GDM1 (cell line): ENCODE data around the gene WDPCP.
"Not testable (repeated sequence)": the region's sequence is repeated elsewhere in the genome, so short reads cannot be mapped to it uniquely, and the experiment has no call there.

ENCODE experiments used
- DNase-seq: peaks from one replicate; lab custom pipeline; 2025; lab: John Stamatoyannopoulos, UW

The WDPCP gene

DNA sequence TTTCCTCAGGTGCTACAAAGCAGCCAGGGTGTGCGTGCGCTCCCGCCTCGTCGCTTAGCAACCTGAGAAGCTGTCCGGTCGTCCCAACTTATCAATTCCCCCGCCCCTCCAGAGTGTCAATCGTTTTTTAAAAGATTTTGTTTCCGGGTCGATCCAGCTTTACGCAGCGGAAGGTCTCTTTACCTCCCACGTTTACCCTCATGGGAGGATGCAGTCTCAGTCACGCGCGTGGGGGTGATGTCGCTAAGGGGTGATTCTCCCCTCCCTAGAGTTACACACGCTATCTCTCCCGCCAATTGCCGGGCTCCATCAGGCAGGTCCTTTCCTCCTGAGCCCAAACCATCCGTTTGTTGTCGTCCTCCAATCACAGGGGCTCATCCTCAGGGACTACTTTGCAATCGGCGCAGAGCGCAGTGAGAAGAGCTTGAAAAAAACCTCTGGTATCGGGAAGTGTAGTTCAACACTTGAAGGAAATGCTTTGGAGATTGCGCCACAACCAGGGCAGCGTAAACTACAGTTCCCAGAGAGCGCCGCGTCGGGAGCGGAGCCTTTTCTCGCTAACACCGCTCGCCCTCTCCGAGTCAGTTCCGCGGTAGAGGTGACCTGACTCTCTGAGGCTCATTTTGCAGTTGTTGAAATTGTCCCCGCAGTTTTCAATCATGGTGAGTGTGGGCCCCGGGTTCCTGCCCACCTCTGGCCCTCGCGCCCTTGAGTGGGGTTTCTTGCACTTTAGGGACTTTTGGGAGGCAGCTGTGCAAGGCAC, at the start of gene WDPCP, which contains the start of gene MDH1:
Gene WDPCP (minus strand): TSS at position 93 of the 763 bp plus-strand sequence. CDS start 206 bp downstream, outside the sequence.
Gene MDH1 (plus strand): TSS at position 579 of the 763 bp plus-strand sequence. CDS start 81 bp downstream, at position 660.
- DNase-seq: peak; percentile 96

DNA sequence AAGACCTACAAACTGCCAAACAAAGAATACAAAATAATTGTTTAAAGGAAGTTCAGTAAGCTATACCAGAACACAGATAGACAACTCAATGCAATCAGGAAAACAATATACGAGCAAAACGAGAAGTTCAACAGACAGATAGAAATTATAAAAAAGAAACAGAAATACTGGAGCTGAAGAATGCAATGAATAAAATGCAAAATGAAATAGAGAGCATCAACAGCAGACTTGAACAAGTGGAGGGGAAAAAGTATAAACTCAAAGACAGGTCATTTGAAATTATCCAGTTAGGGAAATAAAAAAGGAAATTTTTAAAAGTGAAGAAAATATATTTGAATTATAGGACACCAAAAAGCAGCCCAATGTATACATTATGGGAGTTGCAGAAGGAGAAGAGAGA, 44.1 kb upstream of the WDPCP start:
- DNase-seq: no peak

GRCh38 chr2:63631501-63631900, 43.2 kb upstream of the WDPCP start:
- DNase-seq: no peak

GRCh38 chr2:63628403-63628942, 40.2 kb upstream of the WDPCP start:
- no peak for DNase-seq

- DNase-seq: no peak
These were observed 39.6 kb upstream of the WDPCP start for GRCh38 chr2:63627866-63628265.

- not testable (repeated sequence) for DNase-seq
These were observed 35.5 kb upstream of the WDPCP start for GRCh38 chr2:63623763-63624162.

GRCh38 chr2:63622751-63623150, 34.5 kb upstream of the WDPCP start:
- DNase-seq: no peak

DNA sequence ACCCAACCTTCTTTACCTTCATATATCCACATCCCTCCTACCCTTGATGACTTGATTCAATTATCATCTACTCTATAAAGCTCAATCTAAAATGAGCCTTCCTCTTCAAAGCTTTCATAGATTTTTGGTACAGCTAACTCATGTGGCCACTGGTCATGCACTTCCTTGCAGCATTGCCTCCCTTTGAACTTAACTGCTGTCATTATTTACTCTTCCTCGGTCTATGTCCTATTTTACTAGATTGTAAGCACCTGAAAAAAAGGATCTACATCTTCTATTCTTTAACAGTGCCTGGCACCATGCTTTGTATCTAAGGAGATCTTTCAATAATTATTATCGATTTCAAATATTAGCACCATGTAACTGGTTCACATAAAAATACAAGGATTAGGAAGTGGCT, 31.1 kb upstream of the WDPCP start:
- no peak for DNase-seq

- no peak for DNase-seq
These were observed 29.1 kb upstream of the WDPCP start for GRCh38 chr2:63617366-63617765.

DNA sequence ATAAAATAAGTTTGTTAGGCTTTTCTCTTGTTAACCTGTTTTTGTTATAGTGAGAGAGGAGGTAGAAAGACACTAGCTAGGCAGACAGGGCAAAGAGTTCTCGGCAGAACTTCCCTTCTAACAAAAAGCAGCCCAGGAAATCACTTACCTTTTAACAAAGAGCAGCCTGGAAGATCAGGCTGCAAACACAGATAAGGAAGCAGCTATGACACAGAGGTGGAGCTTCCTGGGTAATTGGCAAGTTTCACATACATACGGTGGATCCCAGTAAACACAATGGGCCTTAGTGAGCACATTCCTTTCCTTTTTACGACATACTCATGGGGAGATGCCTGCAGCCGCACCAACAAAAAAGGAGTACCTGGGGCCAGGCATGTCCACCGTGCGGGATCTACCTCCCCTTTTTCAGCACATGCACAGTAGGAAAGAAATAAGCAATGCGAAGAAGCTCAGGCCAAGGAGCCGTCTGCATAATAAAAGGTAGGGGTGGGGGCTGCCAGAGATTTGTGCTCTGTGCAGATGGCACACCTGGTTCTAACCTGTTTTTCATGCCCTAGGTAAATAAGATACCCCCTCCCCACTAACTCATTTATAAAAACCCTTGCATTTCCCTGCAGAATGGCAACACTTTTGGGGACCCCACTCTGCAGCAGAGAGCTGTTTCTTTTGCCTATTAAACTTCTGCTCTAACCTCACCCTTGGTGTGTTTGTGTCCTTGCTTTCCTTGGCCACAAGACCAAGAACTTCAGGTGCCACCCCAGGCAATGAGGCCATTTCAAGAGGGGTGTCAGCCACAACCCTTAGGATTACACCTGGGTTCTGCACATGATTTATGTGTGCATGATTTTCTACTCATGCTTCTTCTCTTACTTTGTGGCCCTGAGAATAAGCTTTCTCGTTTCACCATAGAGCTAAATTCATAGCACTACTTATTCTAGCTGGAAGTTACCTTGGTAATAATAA, 27.0 kb upstream of the WDPCP start:
- no peak for DNase-seq

DNA sequence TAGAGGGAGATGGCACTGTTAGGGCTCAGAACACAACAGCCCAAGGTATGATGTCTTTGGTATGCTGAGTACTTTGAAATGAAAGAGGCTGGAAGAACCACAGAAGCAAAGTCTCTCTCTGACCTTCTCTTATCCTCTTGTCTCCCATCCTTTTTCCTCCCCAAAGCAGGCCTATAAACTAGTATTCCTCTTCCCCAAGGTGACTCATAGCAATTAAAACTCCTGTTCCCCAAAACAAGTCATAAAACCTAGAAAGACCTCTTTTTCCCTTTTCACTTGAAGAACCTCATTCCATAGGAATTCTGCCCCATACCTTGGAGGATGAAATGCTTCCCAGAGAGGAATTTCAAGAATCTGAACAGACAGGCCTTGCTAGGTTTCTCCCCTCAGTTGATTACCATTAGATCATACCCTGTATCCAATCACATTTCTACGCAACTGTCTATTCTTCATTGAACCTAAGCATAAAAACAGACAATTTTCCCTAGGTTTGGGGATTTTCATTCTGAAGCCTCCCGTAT, 26.2 kb upstream of the WDPCP start:
- DNase-seq: no peak

GRCh38 chr2:63613391-63613901, 25.2 kb upstream of the WDPCP start:
- DNase-seq: no peak

GRCh38 chr2:63610525-63610924, 22.2 kb upstream of the WDPCP start:
- DNase-seq: no peak

DNA sequence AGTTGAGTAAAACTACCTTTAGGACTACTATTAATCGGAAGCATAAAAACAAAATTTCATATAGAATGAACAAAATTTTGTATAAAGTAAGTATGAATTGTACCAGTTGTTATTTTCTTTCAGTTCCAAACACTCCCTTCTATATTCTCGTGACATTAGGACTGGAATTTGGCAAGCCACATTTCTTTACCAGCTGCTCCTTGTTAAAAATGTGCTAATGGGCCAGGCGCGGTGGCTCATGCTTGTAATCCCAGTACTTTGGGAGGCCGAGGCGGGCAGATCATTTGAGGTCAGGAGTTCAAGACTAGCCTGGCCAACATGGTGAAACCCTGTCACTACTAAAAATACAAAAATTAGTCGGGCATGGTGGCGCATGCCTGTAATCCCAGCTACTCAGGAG, 20.6 kb upstream of the WDPCP start:
- DNase-seq: not testable (repeated sequence)

GRCh38 chr2:63604666-63605065, 16.4 kb upstream of the WDPCP start:
- no peak for DNase-seq

GRCh38 chr2:63600881-63601460, 12.7 kb upstream of the WDPCP start:
- no peak for DNase-seq

- DNase-seq: no peak
These were observed 10.7 kb upstream of the WDPCP start for GRCh38 chr2:63598981-63599380.

GRCh38 chr2:63596401-63596883, 8.2 kb upstream of the WDPCP start:
- DNase-seq: no peak

DNA sequence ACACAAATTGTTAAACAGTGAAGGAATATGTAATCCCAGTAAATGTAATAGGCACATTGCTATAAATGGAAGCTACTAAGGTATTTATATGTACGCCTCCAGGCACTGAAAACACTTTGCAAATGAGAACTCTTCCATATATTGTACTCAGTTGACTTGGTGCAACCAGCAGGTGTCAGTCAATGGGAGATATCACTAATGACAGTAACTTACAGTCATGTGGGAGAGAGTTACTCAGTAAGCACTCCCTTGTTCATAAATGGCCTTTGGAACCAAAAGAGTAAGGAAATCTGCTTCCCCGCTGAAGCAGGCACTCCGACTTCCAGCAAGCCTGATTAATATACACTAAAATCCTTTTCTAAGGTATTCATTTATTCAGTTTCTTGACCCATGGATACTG, 6.4 kb upstream of the WDPCP start:
- DNase-seq: no peak

DNA sequence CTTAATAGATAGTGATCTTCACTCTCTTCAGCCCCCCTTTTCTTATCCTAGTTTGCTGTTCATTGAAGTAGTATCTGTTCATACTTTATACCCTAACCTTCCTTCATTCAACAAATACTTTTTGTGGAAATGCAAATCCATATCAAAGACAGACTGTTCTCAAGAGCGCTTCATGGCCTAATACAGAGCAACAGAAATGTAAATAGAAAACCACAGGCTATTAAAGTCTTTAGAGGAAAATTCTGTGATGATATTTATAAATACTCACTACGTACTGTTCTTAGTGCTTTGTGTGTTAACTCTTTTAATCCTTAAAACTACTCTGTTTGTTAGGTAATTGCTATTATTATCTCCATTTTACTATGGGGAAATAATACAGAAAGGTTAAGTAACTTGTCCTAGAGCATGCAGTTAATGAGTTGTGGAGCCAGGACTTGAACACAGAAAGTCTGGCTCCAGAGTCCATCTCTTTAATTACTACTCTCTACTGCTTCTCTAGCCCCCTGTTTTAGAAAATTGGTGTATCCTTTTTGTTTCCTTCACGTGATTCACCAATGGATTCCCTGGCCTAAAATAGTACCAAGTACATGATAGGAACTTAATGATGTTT, 3.4 kb upstream of the WDPCP start:
- no peak for DNase-seq
